Activated CD8-positive, alpha-beta T cell treated with anti-CD3 and anti-CD28 coated beads, Interleukin-2, amount 10 ng/mL, durations not matched to agents 7 days and 5 days (primary cell): ENCODE measurements around the gene ZNF12. TPM values are rescaled to one million over a fixed set of nuclear protein-coding genes. Genes with fewer than 3 reads are reported as not detected.
"Not testable (repeated sequence)": the region's sequence is repeated elsewhere in the genome, so short reads cannot be mapped to it uniquely, and the experiment has no call there.

ENCODE experiments used
- ATAC-seq: fragments of 150-1000 bp; cut with Tn5 transposase; one replicate; pipeline ENCODE4 v1.10.0; 2021; ENCODE audit warnings: moderate library complexity
- CTCF ChIA-PET: fragments of 350-600 bp; sonication (Branson Sonifier 250); formaldehyde crosslinking; loops from one replicate; lab custom pipeline; 2021; ENCODE audit warnings: antibody characterized with exemption; lab: Charles Lee
- POLR2A ChIA-PET: fragments of 350-600 bp; sonication (Branson Sonifier 250); formaldehyde crosslinking; loops from one replicate; lab custom pipeline; 2021; ENCODE audit warnings: antibody characterized with exemption; lab: Charles Lee
- DNase-seq: peaks from one replicate; pipeline ENCODE4 v3.0.0-alpha.2; 2020
- H3K27ac Mint-ChIP-seq: one replicate; pipeline ENCODE4 v1.8.0; 2021; ENCODE audit warnings: mild to moderate bottlenecking, mixed read lengths
- H3K27me3 Mint-ChIP-seq: one replicate; pipeline ENCODE4 v1.8.0; 2021; ENCODE audit warnings: low read depth, mixed read lengths
- H3K36me3 Mint-ChIP-seq: one replicate; pipeline ENCODE4 v1.8.0; 2021; ENCODE audit warnings: low read depth, mixed read lengths
- H3K4me1 Mint-ChIP-seq: one replicate; pipeline ENCODE4 v1.8.0; 2021; ENCODE audit warnings: low read depth, mixed read lengths
- H3K4me3 Mint-ChIP-seq: one replicate; pipeline ENCODE4 v1.8.0; 2021; ENCODE audit warnings: mild to moderate bottlenecking, mixed read lengths
- H3K9me3 Mint-ChIP-seq: one replicate; pipeline ENCODE4 v1.8.0; 2022; ENCODE audit warnings: mixed read lengths; ENCODE audit not compliant: insufficient read depth
- total RNA-seq, 2 experiments: library from RNA; stranded (reverse); gene quantifications; one replicate each; pipeline ENCODE4 v1.2.3, GENCODE V29; 2021

The ZNF12 gene
- total RNA-seq, 2 experiments from 2014 or later = 20.1 to 23.1 TPM

DNA sequence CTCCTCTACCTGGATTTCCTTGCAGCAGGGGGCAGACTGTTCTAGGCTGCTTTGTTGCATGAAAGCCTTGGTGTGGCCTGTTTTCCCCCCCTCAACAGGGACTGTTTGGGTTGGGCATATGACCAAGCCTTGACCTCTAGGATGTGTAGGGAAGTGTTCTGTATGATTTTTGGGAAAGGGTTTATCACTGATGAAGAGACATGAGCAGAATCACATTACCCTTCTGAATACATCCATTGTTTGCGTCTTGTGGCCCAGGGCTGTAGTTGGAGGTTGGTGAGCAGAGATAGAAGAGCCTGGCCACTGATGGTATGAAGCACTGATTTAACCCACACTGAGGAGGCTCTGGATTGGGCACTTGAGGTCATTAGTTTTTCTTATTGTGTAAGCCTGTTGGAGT lies 26.6 kb downstream of the ZNF12 start:
- Mint-ChIP-seq H3K27me3 (no peaks in the 10 kb centered on the region), H3K4me1 (no peaks in the 10 kb centered on the region), H3K9me3 (peaks cover 48% of the 10 kb centered on the region), H3K4me3 (no peak overlapping the region), H3K36me3 (peaks cover 39% of the 10 kb centered on the region), H3K27ac (no peak overlapping the region)
- ChIA-PET POLR2A (interaction anchor here (1.4 kb wide), 1 partner anchor 12 kb away, joined by 3 read pairs; no protein-coding TSS in a partner anchor), CTCF (no interaction called here)
- DNase-seq (no peak), ATAC-seq (no peak)

DNA sequence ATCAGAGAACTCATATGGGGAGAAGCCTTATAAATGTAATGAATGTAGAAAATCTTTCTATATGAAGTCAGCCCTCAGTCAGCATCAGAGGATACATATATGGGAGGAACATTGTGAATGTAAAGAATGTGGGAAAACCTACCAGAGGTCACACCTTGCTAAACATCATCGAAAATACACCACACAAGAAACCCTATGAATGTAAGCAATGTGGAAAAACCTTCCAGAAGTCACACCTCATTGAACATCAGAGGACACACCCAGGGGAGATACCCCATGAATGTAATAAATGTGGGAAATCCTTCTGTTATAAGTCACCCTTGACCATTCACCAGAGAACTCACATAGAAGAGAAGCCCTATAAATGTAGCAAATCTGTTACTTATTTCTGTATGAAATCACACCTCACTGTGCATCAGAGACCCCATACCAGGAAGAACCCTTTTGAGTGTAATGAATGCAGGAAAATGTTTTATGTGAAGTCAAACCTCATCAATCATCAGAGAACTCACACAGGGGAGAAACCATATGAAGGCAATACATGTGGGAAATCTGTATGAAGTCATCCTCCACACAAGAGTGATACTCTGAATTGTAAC lies 30.8 kb downstream of the ZNF12 start:
- POLR2A ChIA-PET = no interaction called here

DNA sequence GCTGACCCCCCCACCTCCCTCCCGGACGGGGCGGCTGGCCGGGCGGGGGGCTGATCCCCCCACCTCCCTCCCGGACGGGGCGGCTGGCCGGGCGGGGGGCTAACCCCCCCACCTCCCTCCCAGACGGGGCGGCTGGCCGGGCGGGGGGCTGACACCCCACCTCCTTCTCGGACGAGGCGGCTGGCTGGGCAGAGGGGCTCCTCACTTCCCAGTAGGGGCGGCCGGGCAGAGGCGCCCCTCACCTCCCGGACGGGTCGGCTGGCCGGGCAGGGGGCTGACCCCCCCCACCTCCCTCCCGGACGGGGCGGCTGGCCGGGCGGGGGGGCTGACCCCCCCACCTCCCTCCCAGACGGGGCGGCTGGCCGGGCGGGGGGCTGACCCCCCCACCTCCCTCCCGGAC lies 35.9 kb downstream of the ZNF12 start:
- H3K36me3 Mint-ChIP-seq = peaks cover 16% of the 10 kb centered on the region
- H3K4me1 Mint-ChIP-seq, ATAC-seq, H3K27ac Mint-ChIP-seq, DNase-seq, CTCF ChIA-PET, H3K4me3 Mint-ChIP-seq, H3K27me3 Mint-ChIP-seq, POLR2A ChIA-PET: not testable (repeated sequence)
- peaks cover 53% of the 10 kb centered on the region for H3K9me3 Mint-ChIP-seq

More for the DNA sequence above, 30.8 kb downstream of the ZNF12 start:
- H3K27ac Mint-ChIP-seq = no peak overlapping the region
- DNase-seq (no peak), ATAC-seq (no peak)
- H3K27me3 Mint-ChIP-seq = no peaks in the 10 kb centered on the region
- H3K4me3 Mint-ChIP-seq = no peak overlapping the region
- H3K9me3 Mint-ChIP-seq = peaks cover 48% of the 10 kb centered on the region
- peaks cover 25% of the 10 kb centered on the region for H3K36me3 Mint-ChIP-seq
- CTCF ChIA-PET = no interaction called here
- no peaks in the 10 kb centered on the region for H3K4me1 Mint-ChIP-seq

DNA sequence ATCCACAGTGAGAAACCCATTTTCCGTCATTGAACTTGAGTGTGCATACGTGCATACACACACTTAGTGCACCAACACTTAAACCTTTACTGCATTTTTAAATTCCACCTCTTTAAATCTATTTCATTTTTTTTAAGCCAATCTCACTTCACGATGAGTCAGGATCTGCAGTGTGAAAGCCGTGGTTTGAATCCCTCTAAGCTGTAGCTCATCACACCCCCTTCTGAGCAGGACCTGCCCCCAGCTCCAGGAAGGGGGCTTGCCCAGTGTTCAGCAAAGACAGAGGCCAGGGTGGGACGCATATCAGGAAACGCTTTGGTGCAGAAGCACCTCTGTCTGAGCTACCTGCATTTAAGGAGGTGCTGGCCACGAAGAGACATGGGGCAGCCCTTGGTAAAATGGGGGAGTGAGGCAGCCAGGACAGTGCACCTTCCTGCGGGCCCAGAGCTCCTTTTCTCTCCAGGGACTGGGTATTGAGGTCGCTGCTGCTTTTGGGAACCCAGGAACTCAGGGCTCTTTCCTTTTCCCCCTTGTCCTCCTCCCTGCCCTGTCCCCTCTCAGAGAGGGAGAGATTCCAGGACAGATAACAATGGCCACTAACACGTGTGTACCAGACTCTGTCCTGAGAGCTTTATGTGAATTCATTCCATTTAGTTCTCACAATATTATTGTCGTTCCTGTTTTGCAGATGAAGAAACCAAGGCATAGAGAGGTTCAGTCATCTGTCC lies 48.0 kb downstream of the ZNF12 start:
- H3K4me3 Mint-ChIP-seq = no peak overlapping the region
- ChIA-PET POLR2A (no interaction called here), CTCF (interaction anchor here (0.9 kb wide), 1 partner anchor 142 kb away, joined by 5 read pairs; no protein-coding TSS in a partner anchor)
- H3K9me3 Mint-ChIP-seq = peaks cover 3% of the 10 kb centered on the region
- ATAC-seq (no peak), DNase-seq (no peak)
- peaks cover 6% of the 10 kb centered on the region for H3K27me3 Mint-ChIP-seq
- peaks cover 16% of the 10 kb centered on the region for H3K36me3 Mint-ChIP-seq
- H3K4me1 Mint-ChIP-seq = peaks cover 7% of the 10 kb centered on the region
- H3K27ac Mint-ChIP-seq = no peak overlapping the region

DNA sequence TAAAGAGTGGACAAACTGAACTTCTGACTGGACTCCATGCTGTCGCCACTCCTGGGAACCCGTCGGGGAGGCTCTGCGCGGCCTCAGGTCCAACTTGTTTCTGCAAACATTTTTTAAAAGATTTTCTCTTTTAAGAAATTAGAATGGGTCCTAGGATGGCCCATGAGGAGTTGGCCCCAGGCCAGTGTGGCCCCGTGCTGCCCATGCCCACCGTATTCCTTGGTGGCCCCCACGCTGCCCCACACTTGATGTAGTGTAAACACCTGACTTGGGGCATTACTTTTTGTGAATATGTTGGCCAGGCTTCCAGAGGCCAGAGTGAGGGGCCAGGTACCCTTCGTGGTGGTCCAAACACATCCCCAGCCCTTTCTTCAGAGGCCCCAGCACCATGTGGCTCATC lies 50.3 kb downstream of the ZNF12 start:
- ATAC-seq (no peak), DNase-seq (no peak)
- Mint-ChIP-seq H3K4me3 (no peak overlapping the region), H3K9me3 (peaks cover 3% of the 10 kb centered on the region), H3K27ac (no peak overlapping the region), H3K4me1 (peaks cover 7% of the 10 kb centered on the region), H3K36me3 (peaks cover 26% of the 10 kb centered on the region), H3K27me3 (peaks cover 6% of the 10 kb centered on the region)
- ChIA-PET CTCF (no interaction called here), POLR2A (interaction anchor here (0.6 kb wide), 1 partner anchor 49 kb away, joined by 3 read pairs; no protein-coding TSS in a partner anchor)

DNA sequence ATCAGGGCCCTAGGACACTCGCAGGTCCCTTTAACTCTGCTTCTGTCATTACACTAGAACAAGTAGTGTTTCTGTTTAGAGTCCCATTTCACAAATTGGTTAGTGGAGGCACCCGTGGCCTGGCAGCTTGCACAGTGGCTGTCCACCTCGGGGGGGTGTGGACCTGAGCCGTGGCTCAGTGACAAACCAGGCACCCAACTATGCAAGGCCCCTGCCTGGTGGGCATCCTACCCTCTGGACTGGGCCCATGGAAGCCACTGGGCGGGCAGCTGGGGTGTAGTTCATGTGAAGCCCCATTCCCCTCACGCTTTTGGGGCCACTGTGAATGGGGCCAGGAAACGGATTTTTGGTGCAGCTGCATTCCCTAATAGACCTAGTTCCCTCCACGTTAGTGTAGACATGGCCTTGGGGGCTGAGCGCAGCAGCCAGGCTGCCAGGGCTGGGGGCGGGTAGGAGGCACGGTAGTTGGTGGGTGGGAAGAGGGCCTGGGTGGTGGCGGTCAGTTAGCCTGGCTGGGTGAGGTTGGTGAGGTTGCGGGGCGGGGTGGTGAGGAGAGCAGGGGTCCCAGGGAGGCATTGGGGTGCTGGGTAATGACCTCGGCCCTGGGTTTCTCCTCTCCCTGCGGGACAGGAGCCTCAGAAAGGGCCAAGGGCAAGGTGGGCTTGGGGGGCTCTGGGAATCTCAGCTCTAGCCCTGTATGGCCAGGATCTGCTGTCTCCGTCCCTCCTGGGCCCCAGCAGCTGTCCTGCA lies 50.9 kb downstream of the ZNF12 start:
- ChIA-PET POLR2A (no interaction called here), CTCF (no interaction called here)
- Mint-ChIP-seq H3K36me3 (peaks cover 32% of the 10 kb centered on the region), H3K4me1 (peaks cover 7% of the 10 kb centered on the region), H3K27ac (no peak overlapping the region), H3K9me3 (peaks cover 3% of the 10 kb centered on the region), H3K4me3 (no peak overlapping the region), H3K27me3 (peaks cover 2% of the 10 kb centered on the region)
- DNase-seq (no peak), ATAC-seq (no peak)

DNA sequence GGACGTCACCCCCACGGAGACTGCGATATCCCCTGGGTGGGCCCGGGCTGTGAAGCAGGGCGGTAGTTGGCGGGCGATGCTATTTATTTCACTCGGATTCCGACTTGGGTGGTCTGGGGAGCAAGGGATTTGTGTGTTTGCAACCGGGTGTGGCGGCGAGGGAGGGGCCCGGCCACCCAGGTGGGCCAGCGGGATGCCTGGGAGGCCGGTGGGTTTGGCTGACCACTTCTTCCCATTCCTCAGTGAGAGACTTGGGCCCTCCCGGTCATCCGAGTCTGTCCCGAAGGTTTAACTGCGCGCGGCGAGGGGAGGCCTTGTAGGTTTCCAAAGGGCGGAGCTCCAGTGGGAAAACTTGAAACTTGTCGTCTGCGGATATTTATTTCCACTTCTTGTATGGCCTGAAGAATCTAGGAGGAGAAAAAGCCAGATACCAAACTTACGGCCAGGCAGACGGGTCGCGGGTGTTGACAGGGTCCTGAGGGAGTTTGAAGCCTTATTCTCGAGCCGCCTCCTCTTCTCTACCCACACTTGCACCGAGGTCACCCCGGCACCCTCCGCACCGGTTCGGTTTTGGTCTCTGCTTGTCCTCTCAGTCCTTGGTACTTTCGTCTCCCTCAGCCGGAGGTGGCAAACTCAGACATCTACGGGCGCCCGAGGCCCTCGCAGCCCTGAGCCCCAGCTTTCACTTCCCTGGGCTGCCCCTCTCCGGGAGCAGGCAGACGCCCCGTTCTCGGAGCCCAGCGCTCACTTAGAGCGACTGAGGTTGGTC lies 51.7 kb downstream of the ZNF12 start:
- ChIA-PET POLR2A (no interaction called here), CTCF (no interaction called here)
- H3K27me3 Mint-ChIP-seq = peaks cover 2% of the 10 kb centered on the region
- ATAC-seq = no peak
- H3K4me1 Mint-ChIP-seq = peaks cover 7% of the 10 kb centered on the region
- no peak overlapping the region for H3K27ac Mint-ChIP-seq
- H3K4me3 Mint-ChIP-seq = no peak overlapping the region
- peaks cover 9% of the 10 kb centered on the region for H3K9me3 Mint-ChIP-seq
- DNase-seq = no peak
- peaks cover 40% of the 10 kb centered on the region for H3K36me3 Mint-ChIP-seq

DNA sequence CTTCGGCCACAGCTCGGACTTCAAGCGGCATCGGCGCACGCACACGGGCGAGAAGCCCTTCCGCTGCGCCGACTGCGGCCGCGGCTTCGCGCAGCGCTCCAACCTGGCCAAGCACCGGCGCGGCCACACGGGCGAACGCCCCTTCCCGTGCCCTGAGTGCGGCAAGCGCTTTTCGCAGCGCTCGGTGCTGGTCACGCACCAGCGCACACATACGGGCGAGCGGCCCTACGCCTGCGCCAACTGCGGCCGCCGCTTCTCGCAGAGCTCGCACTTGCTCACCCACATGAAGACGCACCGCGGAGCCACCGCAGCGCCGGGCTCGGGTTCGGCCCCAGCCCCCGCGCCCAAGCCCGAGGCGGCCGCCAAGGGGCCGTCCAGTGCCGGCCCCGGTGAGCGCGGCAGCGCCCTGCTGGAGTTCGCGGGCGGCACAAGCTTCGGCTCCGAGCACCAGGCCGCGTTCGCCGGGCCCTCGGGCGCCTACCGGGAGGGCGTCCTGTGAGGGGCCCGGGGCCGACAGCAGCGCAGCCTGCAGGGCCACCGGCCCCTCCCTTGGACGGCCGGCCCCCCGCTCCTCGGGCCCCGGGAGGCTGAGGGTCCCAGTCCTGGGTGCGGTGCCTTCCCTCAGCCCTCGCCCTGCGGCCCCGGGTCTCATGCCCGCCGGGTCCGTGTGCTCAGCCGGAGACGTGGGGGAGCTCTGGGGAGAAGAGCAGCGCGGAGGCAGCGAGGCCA lies 52.5 kb downstream of the ZNF12 start:
- DNase-seq = no peak
- H3K27me3 Mint-ChIP-seq = no peaks in the 10 kb centered on the region
- ChIA-PET CTCF (no interaction called here), POLR2A (no interaction called here)
- peaks cover 9% of the 10 kb centered on the region for H3K9me3 Mint-ChIP-seq
- H3K4me3 Mint-ChIP-seq = no peak overlapping the region
- H3K4me1 Mint-ChIP-seq = peaks cover 5% of the 10 kb centered on the region
- no peak overlapping the region for H3K27ac Mint-ChIP-seq
- peaks cover 47% of the 10 kb centered on the region for H3K36me3 Mint-ChIP-seq
- ATAC-seq = no peak

DNA sequence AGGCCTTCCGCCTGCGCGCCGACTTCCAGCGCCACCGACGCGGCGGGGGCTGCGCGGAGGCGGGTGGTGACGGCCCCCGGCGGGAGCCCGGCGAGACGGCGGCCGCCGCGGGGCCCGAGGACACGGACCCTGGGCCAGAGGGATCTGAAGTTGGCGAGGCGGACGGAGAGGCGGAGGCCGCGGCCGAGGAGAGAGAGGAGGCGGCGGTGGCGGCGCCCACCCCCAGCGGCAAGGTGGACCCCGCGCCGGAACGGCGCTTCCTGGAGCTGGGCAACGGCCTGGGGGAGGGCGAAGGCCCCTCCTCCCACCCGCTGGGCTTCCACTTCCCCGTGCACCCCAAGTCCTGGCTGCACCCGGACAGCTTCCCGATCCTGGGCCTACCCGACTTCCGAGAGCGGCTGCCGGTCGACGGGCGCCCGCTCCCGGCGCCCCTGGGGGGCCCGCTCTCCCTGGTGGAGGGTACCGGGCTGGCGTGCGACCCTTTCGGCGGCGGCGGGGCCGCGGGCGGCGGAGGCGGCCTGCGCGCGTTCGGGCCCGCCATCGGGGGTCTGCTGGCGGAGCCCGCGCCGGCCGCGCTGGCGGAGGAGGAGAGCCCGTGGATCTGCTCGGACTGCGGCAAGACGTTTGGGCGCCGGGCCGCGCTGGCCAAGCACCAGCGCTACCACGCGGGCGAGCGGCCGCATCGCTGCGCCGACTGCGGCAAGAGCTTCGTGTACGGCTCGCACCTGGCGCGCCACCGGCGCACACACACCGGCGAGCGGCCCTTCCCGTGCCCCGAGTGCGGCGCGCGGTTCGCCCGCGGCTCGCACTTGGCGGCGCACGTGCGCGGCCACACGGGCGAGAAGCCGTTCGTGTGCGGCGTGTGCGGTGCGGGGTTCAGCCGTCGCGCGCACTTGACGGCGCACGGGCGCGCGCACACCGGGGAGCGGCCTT lies 53.4 kb downstream of the ZNF12 start:
- Mint-ChIP-seq H3K27me3 (no peaks in the 10 kb centered on the region), H3K36me3 (peaks cover 54% of the 10 kb centered on the region), H3K4me3 (no peak overlapping the region), H3K4me1 (no peaks in the 10 kb centered on the region), H3K9me3 (peaks cover 9% of the 10 kb centered on the region), H3K27ac (no peak overlapping the region)
- DNase-seq (no peak), ATAC-seq (no peak)
- POLR2A ChIA-PET = no interaction called here
- CTCF ChIA-PET = no interaction called here

DNA sequence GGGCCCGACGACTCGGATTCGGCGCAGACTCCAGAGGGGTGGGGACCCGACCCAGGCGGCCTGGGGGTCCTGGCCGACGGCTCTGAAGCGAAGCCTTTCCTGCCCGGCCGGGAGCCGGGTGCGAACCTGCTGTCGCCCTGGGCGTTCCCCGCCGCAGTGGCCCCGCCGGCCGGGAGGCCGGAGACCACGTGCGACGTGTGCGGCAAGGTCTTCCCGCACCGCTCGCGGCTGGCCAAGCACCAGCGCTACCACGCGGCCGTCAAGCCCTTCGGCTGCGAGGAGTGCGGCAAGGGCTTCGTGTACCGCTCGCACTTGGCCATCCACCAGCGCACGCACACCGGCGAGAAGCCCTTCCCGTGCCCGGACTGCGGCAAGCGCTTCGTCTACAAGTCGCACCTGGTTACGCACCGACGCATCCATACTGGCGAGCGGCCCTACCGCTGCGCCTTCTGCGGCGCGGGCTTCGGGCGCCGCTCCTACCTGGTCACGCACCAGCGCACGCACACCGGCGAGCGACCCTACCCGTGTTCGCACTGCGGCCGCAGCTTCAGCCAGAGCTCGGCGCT lies 54.2 kb downstream of the ZNF12 start:
- H3K36me3 Mint-ChIP-seq = peaks cover 60% of the 10 kb centered on the region
- ChIA-PET POLR2A (no interaction called here), CTCF (no interaction called here)
- H3K27me3 Mint-ChIP-seq = no peaks in the 10 kb centered on the region
- peaks cover 9% of the 10 kb centered on the region for H3K9me3 Mint-ChIP-seq
- no peak for DNase-seq
- no peak for ATAC-seq
- no peak overlapping the region for H3K27ac Mint-ChIP-seq
- no peaks in the 10 kb centered on the region for H3K4me1 Mint-ChIP-seq
- no peak overlapping the region for H3K4me3 Mint-ChIP-seq
